ENCODE measurements around the gene CXCL12.

Gene CXCL12

DNA sequence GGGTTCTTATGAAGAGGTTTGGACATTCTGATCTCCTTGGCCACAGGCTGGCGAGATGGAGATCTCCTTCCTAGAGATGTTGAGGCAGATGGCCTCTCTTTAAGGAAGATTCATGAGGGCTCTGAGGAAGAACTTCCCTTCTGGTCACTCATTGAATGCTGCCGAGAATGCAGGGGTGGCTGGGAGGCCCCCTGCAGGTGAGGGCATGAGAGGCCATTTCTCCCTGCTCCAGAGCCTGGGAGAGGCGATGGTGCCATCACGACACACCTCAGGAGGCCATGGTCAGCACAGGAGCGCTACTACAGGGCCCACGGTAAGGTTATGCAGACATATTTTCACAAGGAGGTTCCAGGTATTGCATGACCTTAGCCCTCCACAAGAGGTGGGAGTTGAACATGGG, 40.2 kb downstream of the CXCL12 start:
- TF ChIP-seq CSDC2 (CRISPR knock-in tag; IDR thresholded peaks at IDR 0.05), result no peak
- TF ChIP-seq, protein P1, sequence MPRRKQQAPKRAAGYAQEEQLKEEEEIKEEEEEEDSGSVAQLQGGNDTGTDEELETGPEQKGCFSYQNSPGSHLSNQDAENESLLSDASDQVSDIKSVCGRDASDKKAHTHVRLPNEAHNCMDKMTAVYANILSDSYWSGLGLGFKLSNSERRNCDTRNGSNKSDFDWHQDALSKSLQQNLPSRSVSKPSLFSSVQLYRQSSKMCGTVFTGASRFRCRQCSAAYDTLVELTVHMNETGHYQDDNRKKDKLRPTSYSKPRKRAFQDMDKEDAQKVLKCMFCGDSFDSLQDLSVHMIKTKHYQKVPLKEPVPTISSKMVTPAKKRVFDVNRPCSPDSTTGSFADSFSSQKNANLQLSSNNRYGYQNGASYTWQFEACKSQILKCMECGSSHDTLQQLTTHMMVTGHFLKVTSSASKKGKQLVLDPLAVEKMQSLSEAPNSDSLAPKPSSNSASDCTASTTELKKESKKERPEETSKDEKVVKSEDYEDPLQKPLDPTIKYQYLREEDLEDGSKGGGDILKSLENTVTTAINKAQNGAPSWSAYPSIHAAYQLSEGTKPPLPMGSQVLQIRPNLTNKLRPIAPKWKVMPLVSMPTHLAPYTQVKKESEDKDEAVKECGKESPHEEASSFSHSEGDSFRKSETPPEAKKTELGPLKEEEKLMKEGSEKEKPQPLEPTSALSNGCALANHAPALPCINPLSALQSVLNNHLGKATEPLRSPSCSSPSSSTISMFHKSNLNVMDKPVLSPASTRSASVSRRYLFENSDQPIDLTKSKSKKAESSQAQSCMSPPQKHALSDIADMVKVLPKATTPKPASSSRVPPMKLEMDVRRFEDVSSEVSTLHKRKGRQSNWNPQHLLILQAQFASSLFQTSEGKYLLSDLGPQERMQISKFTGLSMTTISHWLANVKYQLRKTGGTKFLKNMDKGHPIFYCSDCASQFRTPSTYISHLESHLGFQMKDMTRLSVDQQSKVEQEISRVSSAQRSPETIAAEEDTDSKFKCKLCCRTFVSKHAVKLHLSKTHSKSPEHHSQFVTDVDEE (CRISPR knock-in tag; IDR thresholded peaks at IDR 0.05), result no peak
- TF ChIP-seq, protein P2, sequence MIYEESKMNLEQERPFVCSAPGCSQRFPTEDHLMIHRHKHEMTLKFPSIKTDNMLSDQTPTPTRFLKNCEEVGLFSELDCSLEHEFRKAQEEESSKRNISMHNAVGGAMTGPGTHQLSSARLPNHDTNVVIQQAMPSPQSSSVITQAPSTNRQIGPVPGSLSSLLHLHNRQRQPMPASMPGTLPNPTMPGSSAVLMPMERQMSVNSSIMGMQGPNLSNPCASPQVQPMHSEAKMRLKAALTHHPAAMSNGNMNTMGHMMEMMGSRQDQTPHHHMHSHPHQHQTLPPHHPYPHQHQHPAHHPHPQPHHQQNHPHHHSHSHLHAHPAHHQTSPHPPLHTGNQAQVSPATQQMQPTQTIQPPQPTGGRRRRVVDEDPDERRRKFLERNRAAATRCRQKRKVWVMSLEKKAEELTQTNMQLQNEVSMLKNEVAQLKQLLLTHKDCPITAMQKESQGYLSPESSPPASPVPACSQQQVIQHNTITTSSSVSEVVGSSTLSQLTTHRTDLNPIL (CRISPR knock-in tag; IDR thresholded peaks at IDR 0.05; ENCODE audit: low read depth), result no peak
- TF ChIP-seq TCF4 (CRISPR knock-in tag; IDR thresholded peaks at IDR 0.05; ENCODE audit: borderline replicate concordance), result no peak
- TF ChIP-seq SNAI2 (CRISPR knock-in tag; IDR thresholded peaks at IDR 0.05), result no peak
- no peak for TF ChIP-seq ZC3H10 (CRISPR knock-in tag; IDR thresholded peaks at IDR 0.05)
- no peak for TF ChIP-seq ZNF565 (CRISPR knock-in tag; conservative IDR thresholded peaks at IDR 0.05; ENCODE audit: low read depth)
- TF ChIP-seq ZFP3 (CRISPR knock-in tag; IDR thresholded peaks at IDR 0.05), result no peak
- TF ChIP-seq BACH2 (CRISPR knock-in tag; IDR thresholded peaks at IDR 0.05; ENCODE audit: borderline replicate concordance), result no peak
- TF ChIP-seq, protein P3, sequence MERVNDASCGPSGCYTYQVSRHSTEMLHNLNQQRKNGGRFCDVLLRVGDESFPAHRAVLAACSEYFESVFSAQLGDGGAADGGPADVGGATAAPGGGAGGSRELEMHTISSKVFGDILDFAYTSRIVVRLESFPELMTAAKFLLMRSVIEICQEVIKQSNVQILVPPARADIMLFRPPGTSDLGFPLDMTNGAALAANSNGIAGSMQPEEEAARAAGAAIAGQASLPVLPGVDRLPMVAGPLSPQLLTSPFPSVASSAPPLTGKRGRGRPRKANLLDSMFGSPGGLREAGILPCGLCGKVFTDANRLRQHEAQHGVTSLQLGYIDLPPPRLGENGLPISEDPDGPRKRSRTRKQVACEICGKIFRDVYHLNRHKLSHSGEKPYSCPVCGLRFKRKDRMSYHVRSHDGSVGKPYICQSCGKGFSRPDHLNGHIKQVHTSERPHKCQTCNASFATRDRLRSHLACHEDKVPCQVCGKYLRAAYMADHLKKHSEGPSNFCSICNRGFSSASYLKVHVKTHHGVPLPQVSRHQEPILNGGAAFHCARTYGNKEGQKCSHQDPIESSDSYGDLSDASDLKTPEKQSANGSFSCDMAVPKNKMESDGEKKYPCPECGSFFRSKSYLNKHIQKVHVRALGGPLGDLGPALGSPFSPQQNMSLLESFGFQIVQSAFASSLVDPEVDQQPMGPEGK (CRISPR knock-in tag; IDR thresholded peaks at IDR 0.05; ENCODE audit: borderline replicate concordance), result no peak
- ATAC-seq, result no peak

DNA sequence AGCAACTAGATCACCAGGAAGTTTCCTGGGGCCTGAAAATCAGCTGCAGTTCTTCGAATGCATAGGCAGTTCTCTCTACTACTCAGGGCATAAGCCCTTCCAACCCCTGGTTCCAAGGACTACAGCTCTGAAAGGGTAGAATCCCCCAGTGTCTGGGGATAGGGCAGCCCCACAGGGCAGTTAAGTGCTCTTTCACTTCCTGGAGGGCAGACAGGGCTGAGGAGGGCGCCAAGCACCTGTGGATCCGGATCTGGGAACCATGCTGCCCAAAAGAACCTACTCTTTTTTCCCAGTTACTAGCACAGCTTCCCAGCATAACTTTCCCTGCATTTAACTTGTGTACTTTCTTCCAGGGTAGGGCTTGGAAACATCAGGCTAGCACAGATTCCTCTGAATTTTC, 41.1 kb downstream of the CXCL12 start:
- no peak for ATAC-seq
- TF ChIP-seq ARNTL (CRISPR knock-in tag; IDR thresholded peaks at IDR 0.05; ENCODE audit: borderline replicate concordance, low read depth), result no peak
- no peak for TF ChIP-seq ZNF565 (CRISPR knock-in tag; conservative IDR thresholded peaks at IDR 0.05; ENCODE audit: low read depth)

DNA sequence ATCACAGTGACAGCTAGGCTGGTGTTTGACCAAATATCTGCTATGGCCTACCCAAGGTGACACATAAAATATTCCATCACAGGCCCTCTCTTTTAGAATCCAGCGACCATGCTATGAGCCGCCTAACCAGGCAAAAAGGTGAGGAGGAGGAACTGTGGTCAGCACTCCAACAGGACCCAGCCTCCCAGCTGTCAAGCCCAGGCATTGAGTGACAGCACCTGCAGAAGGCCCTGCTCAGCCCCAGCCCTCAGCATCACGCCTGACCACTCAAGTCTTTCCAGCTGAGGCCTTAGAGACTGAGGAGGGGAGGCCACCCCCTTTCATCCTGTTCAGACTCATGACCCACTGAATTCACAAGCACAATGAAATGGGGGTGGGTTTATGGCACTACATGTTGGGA, 43.0 kb downstream of the CXCL12 start:
- no peak for TF ChIP-seq ZNF70 (CRISPR knock-in tag; IDR thresholded peaks at IDR 0.05)
- TF ChIP-seq, protein P1 (CRISPR knock-in tag; IDR thresholded peaks at IDR 0.05), result no peak
- no peak for TF ChIP-seq PPARA (CRISPR knock-in tag; IDR thresholded peaks at IDR 0.05; ENCODE audit: borderline replicate concordance)
- TF ChIP-seq SNAI2 (CRISPR knock-in tag; IDR thresholded peaks at IDR 0.05), result no peak
- TF ChIP-seq, protein P2 (CRISPR knock-in tag; IDR thresholded peaks at IDR 0.05; ENCODE audit: low read depth), result no peak
- TF ChIP-seq CSDC2 (CRISPR knock-in tag; IDR thresholded peaks at IDR 0.05), result no peak
- no peak for TF ChIP-seq OSR1 (CRISPR knock-in tag; IDR thresholded peaks at IDR 0.05)
- TF ChIP-seq, protein P3 (CRISPR knock-in tag; IDR thresholded peaks at IDR 0.05; ENCODE audit: borderline replicate concordance), result no peak
- TF ChIP-seq GLIS3 (CRISPR knock-in tag; IDR thresholded peaks at IDR 0.05), result no peak
- TF ChIP-seq ZC3H10 (CRISPR knock-in tag; IDR thresholded peaks at IDR 0.05), result no peak
- TF ChIP-seq, protein P4, sequence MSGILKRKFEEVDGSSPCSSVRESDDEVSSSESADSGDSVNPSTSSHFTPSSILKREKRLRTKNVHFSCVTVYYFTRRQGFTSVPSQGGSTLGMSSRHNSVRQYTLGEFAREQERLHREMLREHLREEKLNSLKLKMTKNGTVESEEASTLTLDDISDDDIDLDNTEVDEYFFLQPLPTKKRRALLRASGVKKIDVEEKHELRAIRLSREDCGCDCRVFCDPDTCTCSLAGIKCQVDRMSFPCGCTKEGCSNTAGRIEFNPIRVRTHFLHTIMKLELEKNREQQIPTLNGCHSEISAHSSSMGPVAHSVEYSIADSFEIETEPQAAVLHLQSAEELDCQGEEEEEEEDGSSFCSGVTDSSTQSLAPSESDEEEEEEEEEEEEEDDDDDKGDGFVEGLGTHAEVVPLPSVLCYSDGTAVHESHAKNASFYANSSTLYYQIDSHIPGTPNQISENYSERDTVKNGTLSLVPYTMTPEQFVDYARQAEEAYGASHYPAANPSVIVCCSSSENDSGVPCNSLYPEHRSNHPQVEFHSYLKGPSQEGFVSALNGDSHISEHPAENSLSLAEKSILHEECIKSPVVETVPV (CRISPR knock-in tag; IDR thresholded peaks at IDR 0.05), result no peak
- TF ChIP-seq, protein P5, sequence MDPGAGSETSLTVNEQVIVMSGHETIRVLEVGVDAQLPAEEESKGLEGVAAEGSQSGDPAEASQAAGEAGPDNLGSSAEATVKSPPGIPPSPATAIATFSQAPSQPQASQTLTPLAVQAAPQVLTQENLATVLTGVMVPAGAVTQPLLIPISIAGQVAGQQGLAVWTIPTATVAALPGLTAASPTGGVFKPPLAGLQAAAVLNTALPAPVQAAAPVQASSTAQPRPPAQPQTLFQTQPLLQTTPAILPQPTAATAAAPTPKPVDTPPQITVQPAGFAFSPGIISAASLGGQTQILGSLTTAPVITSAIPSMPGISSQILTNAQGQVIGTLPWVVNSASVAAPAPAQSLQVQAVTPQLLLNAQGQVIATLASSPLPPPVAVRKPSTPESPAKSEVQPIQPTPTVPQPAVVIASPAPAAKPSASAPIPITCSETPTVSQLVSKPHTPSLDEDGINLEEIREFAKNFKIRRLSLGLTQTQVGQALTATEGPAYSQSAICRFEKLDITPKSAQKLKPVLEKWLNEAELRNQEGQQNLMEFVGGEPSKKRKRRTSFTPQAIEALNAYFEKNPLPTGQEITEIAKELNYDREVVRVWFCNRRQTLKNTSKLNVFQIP (CRISPR knock-in tag; IDR thresholded peaks at IDR 0.05; ENCODE audit: borderline replicate concordance, low read depth), result no peak
- no peak for ATAC-seq
